ENCODE measurements around the gene DEPDC1B.

Gene DEPDC1B

DNA sequence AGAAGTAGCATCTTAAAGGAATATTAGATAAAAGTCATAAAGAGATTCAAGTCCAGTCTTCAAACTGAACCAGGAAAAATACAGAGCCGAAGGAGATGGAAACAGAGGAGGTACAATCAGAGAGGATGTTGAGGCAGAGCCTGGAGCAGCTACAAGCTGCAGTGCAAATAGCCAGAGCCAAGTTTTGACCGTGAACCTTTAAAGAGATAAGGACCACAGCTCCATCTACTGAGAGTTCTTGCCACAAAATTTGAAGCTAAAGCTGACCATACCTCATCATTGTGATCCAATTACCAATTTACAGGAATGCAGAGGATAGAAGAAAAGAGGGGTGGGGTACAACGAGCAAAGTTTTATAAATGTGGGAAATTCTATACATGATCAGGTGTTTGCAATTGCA, 10.4 kb upstream of the DEPDC1B start:
- no peak for DNase-seq (ENCODE audit: low read depth, low spot score)
- H3K4me3 ChIP-seq (ENCODE audit: low read depth, low read length) = no peak overlapping the region
- in situ Hi-C loops (cut with HindIII; ENCODE audit: low sequenced_read_pairs) = no loop called here
- TF ChIP-seq CTCF (IDR thresholded peaks at IDR 0.05; ENCODE audit: low read depth, low read length) = no peak

DNA sequence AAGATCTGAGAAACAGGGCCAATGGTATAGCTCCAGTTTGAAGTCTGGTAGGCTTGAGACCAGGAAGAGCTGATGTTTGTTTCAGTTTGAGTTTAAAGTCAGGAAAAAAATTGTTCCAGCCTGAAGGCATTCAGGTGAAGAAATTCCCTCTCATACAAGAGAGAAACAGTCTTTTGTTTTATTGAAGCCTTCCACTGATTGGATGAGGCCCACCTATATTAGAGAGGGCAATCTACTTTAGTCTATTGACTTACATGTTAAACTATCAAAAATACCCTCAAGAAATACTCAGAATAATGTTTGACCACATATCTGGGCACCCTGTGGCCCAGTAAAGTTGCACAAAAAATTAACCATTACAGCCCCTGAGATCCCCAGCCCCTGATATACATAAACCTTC, 5.2 kb upstream of the DEPDC1B start:
- H3K4me3 ChIP-seq (ENCODE audit: low read depth, low read length) = no peak overlapping the region
- no peak for TF ChIP-seq CTCF (IDR thresholded peaks at IDR 0.05; ENCODE audit: low read depth, low read length)
- in situ Hi-C loops (cut with HindIII; ENCODE audit: low sequenced_read_pairs) = no loop called here
- no peak for DNase-seq (ENCODE audit: low read depth, low spot score)

DNA sequence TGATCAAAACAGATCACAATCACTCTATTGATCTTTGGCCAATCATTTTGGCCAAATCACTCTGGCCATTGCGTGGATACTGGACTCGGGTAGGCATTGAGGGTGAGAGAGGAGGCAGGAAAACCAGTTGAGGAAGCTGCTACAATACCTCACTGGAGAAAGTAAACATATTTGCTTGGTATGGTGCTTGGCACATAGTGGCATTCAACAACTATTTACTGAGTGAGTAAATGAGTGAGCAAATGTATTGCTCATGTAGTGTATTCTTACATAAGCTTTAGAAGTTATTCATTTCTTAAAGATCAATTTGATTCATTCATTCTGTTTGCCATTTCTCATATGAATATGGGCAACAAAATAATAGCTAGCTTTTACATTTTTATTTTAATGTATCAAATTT, 4.0 kb upstream of the DEPDC1B start:
- no peak for TF ChIP-seq CTCF (IDR thresholded peaks at IDR 0.05; ENCODE audit: low read depth, low read length)
- in situ Hi-C loops (cut with HindIII; ENCODE audit: low sequenced_read_pairs) = no loop called here
- no peak for DNase-seq (ENCODE audit: low read depth, low spot score)
- H3K4me3 ChIP-seq (ENCODE audit: low read depth, low read length) = no peak overlapping the region

DNA sequence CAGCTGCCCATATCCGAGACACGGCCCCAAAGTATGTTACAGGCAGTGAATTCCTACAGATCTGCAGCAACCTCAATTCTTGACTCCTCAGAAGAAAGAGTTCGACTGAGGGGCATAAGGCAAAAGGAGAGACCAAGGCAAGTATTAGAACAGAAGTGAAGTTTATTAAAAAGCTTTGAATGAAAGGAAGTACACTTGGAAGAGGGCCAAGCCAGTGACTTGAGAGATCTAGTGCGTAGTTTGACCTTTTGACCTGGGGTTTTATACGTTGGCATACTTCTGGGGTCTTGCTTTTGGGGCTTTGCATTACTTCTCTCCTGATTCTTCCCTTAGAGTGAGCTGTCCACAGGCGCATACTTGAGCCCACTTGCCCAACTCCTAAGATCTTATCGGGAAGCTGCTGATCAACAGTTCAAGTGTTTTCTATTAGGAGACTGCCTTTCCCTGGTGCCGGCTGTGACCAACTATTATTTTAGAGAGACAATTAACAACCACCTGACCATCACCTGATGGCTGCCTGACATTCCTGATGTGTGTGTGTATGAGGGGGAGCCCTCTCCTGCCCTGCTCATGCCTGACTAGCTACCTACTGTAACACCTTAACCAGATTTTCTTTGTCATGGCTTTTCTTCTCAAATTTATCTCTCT, 1.5 kb upstream of the DEPDC1B start:
- no peak for TF ChIP-seq CTCF (IDR thresholded peaks at IDR 0.05; ENCODE audit: low read depth, low read length)
- DNase-seq (ENCODE audit: low read depth, low spot score) = no peak
- in situ Hi-C loops (cut with HindIII; ENCODE audit: low sequenced_read_pairs) = no loop called here
- no peak overlapping the region for H3K4me3 ChIP-seq (ENCODE audit: low read depth, low read length)

DNA sequence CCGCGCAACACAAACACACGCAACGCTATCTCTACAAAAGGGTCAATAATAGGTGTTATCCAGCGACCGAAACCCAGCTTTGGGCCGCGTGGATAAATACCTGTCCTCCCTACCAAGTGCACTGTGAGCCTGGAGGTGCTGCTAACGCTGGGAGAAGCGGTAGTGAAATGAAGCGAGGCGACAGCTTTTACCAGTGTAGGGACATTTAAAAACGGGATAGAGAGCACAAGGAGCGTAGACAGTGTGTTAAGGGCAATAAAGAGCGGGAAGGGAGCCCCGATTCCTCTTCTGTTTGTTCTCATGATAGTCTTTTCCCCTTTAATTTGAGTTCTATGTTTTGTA, 421 bp upstream of the DEPDC1B start:
- no peak for TF ChIP-seq CTCF (IDR thresholded peaks at IDR 0.05; ENCODE audit: low read depth, low read length)

GRCh38 chr5:60699288-60699608, 718 bp downstream of the DEPDC1B start:
- no peak for TF ChIP-seq CTCF (IDR thresholded peaks at IDR 0.05; ENCODE audit: low read depth, low read length)
- no peak for DNase-seq (ENCODE audit: low read depth, low spot score)
- in situ Hi-C loops (cut with HindIII; ENCODE audit: low sequenced_read_pairs) = no loop called here
- H3K4me3 ChIP-seq (ENCODE audit: low read depth, low read length) = peak overlapping the region; percentile 70

More for the DNA sequence above, 421 bp upstream of the DEPDC1B start:
- in situ Hi-C loops (cut with HindIII; ENCODE audit: low sequenced_read_pairs) = no loop called here
- peak overlapping the region; percentile 70 for H3K4me3 ChIP-seq (ENCODE audit: low read depth, low read length)
- peak; percentile 16 for DNase-seq (ENCODE audit: low read depth, low spot score)

GRCh38 chr5:60698336-60698735, 1.6 kb downstream of the DEPDC1B start:
- TF ChIP-seq CTCF (IDR thresholded peaks at IDR 0.05; ENCODE audit: low read depth, low read length) = no peak
- in situ Hi-C loops (cut with HindIII; ENCODE audit: low sequenced_read_pairs) = no loop called here
- DNase-seq (ENCODE audit: low read depth, low spot score) = no peak
- H3K4me3 ChIP-seq (ENCODE audit: low read depth, low read length) = no peak overlapping the region

Data from astrocyte of the spinal cord (primary cell).